HT-29 (cell line): ENCODE results near the gene L3HYPDH. TPM values are rescaled to one million over a fixed set of nuclear protein-coding genes. Genes with fewer than 3 reads are reported as not detected.
A peak's percentile ranks its signal among the peaks of the same experiment; 100 is the strongest.
"Not testable (repeated sequence)": the region's sequence is repeated elsewhere in the genome, so short reads cannot be mapped to it uniquely, and the experiment has no call there.

ENCODE experiments used
- DNase-seq: peaks from one replicate; pipeline ENCODE4 v3.0.0-alpha.2; 2015; ENCODE audit warnings: low spot score
- total RNA-seq: library from RNA; depleted of rRNA; stranded (reverse); fragments of >200 nt; shearing (Covaris generic); gene quantifications from 2 replicates; pipeline ENCODE4 v1.2.3, GENCODE V29; 2014

Gene L3HYPDH
- total RNA-seq, 1 experiment from 2014 or later: 12.1 TPM

- no peak for DNase-seq
These were observed 5.7 kb downstream of the L3HYPDH start for GRCh38 chr14:59478540-59478939.

GRCh38 chr14:59475709-59476108 is 8.5 kb downstream of the L3HYPDH start:
- DNase-seq: no peak

DNA sequence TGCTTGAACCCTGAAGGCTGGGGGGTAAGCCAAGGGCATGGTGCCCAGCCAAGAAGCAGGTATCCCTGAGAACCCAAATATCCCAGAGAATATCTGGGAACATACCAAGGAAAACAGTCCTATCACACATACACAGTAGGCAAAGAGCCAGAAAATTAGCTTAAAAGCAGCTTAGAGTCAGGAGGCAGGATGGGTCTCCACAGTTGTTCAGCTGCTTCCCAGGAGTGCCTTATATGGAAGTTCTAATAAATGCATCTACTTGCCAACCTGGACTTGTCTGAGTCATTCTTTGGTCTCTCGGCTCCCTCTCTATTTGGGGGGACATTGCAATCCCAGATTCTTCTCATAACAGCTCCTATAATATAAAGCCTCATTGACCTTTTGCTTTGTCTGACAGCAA is 10.0 kb downstream of the L3HYPDH start:
- DNase-seq: no peak

GRCh38 chr14:59465316-59466135 is 18.7 kb downstream of the L3HYPDH start, which contains the start of gene GPR135:
Gene GPR135 (minus strand): TSS chr14:59465380. CDS start chr14:59465226, 154 bp downstream.
- peak; percentile 40 for DNase-seq

DNA sequence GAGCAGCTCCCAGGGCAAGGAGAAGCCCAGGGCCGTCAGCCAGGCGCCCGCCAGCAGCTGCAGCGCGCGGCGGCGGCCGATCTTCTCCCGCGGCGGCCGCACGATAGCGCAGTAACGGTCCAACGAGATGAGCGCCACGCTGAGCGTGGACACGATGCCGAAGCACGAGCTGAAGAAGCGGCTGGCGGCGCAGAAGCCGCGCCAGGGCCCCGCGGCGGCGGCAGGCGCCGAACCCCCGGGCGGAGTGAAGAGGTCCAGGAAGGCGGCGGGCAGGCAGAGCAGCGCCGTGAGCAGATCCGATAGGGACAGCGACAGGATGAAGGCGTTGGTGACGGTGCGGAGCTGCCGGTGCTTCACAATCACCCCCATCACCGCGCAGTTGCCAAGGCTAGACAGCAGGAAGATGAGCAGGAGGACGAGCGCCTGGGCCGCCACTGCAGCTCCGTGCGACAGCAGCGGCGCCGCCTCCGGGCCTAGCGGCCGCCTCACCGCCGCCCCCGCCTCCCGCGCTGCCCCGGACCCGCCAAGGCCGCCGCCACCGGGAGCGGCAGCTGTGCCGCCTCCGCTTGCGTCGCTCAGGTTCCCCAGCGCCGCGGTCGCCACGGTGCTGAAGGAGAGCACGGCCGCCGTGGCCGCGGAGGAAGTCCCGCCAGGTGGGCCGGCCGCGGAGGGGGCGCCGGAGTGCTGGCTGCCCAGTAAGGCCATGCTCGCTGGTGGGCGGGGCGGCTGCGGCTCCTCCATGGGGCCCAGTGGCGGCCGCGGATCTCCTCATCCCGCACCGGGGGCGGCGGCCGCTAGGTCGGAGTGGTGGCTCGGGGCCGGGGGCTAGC is 19.5 kb downstream of the L3HYPDH start:
- DNase-seq: peak; percentile 25

DNA sequence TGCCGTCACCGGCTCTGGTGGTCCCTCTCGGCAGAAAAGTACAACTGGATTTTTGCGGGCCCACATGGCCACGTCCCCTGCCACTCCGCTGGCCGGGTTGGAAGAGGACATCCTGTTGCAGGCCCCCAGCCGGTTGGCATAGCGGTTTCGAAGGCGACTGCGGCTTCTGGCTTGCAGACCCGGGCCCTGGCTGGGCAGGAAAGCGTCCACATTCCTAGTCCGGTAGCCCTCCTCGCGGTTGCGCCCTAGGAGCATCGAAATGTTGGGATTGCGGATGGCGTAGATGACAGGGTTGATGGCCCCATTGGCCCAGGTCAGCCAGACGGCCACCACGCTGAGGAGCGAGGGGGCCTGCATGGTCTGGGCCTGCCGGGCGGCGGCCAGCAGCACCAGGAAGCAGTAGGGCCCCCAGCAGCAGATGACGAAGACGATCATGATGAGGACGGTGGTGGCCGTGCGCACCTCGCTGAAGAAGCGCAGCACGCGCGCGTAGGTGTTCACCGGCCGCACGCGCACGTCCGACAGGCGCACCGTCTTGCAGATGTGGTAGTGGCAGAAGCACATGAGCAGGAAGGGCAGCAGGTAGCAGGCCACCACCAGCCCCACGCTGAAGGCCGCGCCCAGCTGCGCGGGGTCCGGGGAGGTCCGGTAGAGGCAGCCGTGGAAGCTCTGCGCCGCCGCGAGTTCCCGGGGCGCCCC is 20.3 kb downstream of the L3HYPDH start:
- DNase-seq: no peak

GRCh38 chr14:59461891-59462290 is 22.3 kb downstream of the L3HYPDH start:
- DNase-seq: no peak

DNA sequence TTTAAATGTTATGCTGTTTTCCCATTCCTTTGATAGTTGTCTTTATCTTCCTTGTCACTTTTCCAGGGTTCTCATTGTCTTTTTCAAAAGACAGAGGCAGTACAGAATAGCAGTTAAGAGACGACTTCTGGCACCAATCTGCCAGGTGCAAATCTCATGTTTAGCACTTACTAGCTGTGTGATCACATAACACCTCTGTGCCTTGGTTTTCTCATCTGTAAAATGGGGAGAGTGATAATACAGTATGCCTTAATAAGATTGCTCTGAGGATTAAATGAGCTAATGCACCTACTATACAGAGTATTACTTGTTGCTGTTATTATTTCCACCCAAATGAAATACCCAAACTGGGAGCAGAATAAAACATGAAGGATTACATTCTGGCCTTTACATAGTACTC is 23.8 kb downstream of the L3HYPDH start:
- no peak for DNase-seq

DNA sequence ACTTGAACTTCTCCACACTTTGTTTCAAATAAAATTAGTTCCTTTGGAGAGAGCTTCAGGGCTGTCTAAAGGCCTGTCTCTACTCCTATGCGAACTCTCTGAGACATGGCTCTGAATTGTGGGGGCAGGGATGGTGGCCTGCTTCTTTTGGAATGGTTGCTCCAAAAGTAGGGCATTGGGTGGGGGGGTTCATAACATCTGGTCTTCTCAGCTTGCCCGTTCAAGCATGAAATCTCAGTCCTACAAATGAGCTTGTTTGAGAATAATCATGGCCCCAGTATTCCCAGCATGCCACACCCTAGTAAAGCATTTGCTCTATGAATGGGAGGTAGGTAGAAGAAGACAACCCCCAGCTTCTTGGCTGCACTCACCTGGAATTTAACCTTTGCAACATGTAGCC is 25.7 kb downstream of the L3HYPDH start:
- no peak for DNase-seq

DNA sequence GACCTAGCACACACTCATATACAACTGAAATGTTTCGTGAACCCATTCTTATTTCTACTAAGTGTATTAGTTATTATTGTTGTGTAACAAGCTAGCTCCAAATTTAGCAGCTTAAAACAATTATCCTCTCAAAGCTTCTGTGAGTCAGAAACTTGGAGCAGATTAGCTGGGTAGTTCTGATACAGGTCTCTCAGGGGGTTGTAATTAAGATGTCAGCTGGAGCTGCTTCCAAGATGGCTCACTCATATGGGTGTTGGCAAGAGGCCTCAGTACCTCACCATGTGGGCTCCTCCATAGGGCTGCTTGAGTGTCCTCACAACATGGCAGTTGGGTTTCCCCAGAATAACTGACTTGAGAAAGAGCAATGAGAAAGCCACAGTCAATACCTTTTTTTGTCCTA is 28.8 kb downstream of the L3HYPDH start:
- DNase-seq: no peak

GRCh38 chr14:59454139-59454538 is 30.1 kb downstream of the L3HYPDH start:
- DNase-seq: no peak

DNA sequence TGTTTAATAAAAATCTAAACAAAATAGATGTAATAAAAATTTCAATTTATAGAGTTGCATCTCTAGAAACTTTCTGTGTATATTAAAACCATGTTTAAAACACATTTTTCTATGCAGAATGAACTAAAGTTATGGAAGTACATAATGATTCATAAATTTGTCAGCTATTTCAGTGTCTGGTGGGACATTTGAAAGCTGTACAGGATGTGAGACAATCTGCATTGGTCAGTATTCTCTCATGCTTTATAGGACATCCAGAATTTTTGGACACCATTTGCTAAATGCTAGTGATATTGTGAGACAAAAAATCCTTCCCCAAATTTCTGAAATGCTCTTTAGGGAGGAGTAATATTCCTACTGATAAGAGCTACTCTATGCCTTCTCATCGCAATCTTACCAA is 32.4 kb downstream of the L3HYPDH start:
- no peak for DNase-seq

DNA sequence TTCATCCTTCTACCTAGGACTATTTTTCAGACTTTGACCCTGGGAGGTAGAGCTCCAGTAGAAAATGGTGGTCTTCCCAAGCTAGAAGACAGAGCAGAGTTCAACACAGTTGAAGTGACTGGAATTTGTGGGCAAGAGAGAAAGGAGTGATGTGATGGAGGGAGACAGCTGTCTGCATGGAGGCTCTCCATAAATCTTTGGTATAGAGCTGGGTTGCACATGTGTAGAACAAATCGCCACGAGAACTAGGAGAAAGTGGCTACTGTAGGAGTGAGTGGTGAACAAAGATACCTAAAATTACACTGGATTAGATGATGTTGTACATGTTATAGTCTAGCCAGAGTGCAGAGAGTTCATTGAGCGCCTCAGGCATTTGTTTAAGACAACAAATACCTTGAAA is 33.5 kb downstream of the L3HYPDH start:
- DNase-seq: no peak

- DNase-seq: not testable (repeated sequence)
These were observed 35.5 kb downstream of the L3HYPDH start for GRCh38 chr14:59448673-59449072.

DNA sequence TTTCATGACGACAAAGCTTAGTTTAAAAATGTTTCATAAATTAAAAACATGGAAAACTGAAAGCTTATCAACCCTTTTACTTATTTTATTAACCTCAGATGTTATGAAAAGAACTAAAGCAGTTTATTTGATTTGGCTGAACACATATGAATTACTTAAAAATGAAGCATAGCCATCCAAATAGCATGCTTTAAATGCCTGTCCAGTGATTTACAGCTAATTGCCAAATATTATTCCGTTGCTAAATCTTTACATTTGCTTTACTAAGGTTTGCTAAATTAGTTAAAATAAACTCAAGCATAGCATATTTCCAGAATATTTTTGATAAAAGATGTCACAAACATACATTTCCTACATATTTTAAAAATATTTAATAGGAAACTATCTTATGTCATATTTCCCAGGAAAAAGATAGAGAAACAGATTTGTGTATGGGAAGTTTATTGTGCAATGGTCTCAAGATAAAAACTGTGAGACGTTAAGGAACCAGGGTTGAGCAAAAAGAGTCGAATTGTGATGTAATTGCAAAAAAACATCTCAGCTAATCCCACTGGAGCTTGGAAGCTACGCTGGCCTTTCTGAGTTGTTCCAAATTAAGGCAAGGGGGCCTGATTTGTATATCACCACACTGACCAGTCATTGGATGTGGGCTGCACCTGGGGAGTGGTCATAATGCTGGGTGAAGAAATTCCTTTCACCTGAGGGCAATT is 44.8 kb downstream of the L3HYPDH start:
- DNase-seq: no peak

DNA sequence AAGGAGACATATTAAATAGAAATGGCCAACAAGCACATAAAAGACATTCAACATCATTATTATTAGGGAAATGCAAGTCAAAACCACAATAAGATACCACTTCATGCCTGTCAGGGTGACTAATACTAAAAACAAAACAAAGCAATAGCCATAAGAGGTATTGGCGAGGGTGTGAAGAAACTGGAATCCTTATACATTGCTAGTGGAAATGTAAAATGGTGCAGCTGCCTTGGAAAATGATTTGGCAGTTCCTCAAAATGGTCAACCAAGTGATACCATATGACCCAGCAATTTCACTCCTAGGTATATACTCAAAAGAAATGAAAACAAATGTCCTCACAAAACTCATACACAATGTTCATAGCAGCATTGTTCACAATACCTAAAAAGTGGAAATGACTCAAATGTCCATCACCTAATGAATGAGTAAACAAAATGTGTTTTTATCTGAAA is 46.0 kb downstream of the L3HYPDH start:
- no peak for DNase-seq

DNA sequence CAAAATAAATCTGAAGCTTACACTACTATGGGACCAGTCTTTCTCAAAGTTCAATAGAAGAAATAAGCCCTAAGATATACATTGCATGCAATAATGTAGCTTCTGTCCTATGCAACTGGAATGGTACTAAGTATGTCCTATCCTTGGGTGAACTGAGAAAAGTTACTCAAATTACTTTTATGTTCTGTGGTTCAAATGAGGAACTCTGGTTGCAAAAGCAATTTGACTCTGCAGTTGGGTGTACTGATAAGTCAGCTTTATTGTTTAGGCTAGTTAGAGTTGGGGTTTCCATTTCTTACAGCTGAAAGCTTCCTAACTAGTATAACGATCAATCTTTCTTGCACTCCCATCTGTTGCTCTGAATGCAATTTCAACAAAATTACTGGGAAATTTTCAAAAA is 48.2 kb downstream of the L3HYPDH start:
- no peak for DNase-seq

GRCh38 chr14:59435101-59435500 is 49.1 kb downstream of the L3HYPDH start:
- no peak for DNase-seq

GRCh38 chr14:59429790-59430189 is 54.4 kb downstream of the L3HYPDH start:
- no peak for DNase-seq

GRCh38 chr14:59428581-59429012 is 55.6 kb downstream of the L3HYPDH start:
- no peak for DNase-seq
